CD4-positive, CD25-positive, alpha-beta regulatory T cell (primary cell): ENCODE data around the gene GPATCH2. TPM values are rescaled to one million over a fixed set of nuclear protein-coding genes. Genes with fewer than 3 reads are reported as not detected.

Source experiments
- ATAC-seq, 2 donors: fragments of 150-1000 bp; cut with Tn5 transposase; one replicate each; pipeline ENCODE4 v1.10.0; 2021; ENCODE audit warnings: low read depth in 2 of 2, moderate number of reproducible peaks in 2 of 2, moderate library complexity in 1 of 2
- DNase-seq, 3 donors: peaks; one replicate each; pipeline versions ENCODE4 v3.0.0 to v3.0.0-alpha.2; 2012 to 2022; ENCODE audit warnings: mixed read lengths in 1 of 3
- H3K27ac ChIP-seq: one replicate; pipeline ENCODE4 v1.7.0; 2013; ENCODE audit warnings: mild to moderate bottlenecking, low read length; ENCODE audit not compliant: insufficient read depth, poor library complexity, severe bottlenecking
- H3K27me3 ChIP-seq: one replicate; pipeline ENCODE4 v1.7.0; 2013; ENCODE audit warnings: low read length; ENCODE audit not compliant: control insufficient read depth, insufficient read depth
- H3K36me3 ChIP-seq: one replicate; pipeline ENCODE4 v1.7.0; 2013; ENCODE audit warnings: mild to moderate bottlenecking, low read length, moderate library complexity; ENCODE audit not compliant: control insufficient read depth, insufficient read depth
- H3K4me1 ChIP-seq: 2 replicates; pipeline ENCODE4 v1.7.0; 2013; ENCODE audit warnings: mild to moderate bottlenecking, low read length; ENCODE audit not compliant: insufficient read depth, control insufficient read depth, poor library complexity, severe bottlenecking
- H3K4me3 ChIP-seq: one replicate; pipeline ENCODE4 v1.7.0; 2013; ENCODE audit warnings: low read depth, mild to moderate bottlenecking, low read length, moderate library complexity
- H3K9me3 ChIP-seq, 2 experiments: 1 replicate in 1 of 2; 2 replicates in 1 of 2; pipeline ENCODE4 v1.7.0; 2013; ENCODE audit warnings: low read length in 2 of 2, mild to moderate bottlenecking in 1 of 2, moderate library complexity in 1 of 2; ENCODE audit not compliant: control insufficient read depth in 2 of 2
- H3K27ac Mint-ChIP-seq, 3 donors: one replicate each; pipeline ENCODE4 v1.8.0; 2020 to 2022; ENCODE audit warnings: mild to moderate bottlenecking in 3 of 3, mixed read lengths in 3 of 3, moderate library complexity in 2 of 3
- H3K27me3 Mint-ChIP-seq: one replicate; pipeline ENCODE4 v1.8.0; 2022; ENCODE audit warnings: mild to moderate bottlenecking, mixed read lengths
- H3K36me3 Mint-ChIP-seq: one replicate; pipeline ENCODE4 v1.8.0; 2020; ENCODE audit warnings: mixed read lengths
- H3K4me1 Mint-ChIP-seq, 4 donors: one replicate each; pipeline ENCODE4 v1.8.0; 2020 to 2022; ENCODE audit warnings: mixed read lengths in 4 of 4, mild to moderate bottlenecking in 1 of 4
- H3K4me3 Mint-ChIP-seq, 4 donors: one replicate each; pipeline ENCODE4 v1.8.0; 2020 to 2022; ENCODE audit warnings: mild to moderate bottlenecking in 4 of 4, mixed read lengths in 4 of 4, moderate library complexity in 3 of 4
- H3K9me3 Mint-ChIP-seq, 7 donors: one replicate each; pipeline ENCODE4 v1.8.0; 2020 to 2022; ENCODE audit warnings: mixed read lengths in 7 of 7, mild to moderate bottlenecking in 3 of 7, moderate library complexity in 2 of 7
- polyA plus RNA-seq, 4 donors: library from polyadenylated mRNA; unstranded; fragments of 300-500 nt; fragmentation: Illumina TruSeq; gene quantifications; one replicate each; pipeline ENCODE4 v1.2.3, GENCODE V29; 2021
- total RNA-seq: library from RNA; stranded (reverse); gene quantifications from one replicate; pipeline ENCODE4 v1.2.3, GENCODE V29; 2022

Gene GPATCH2
- total and polyA plus RNA-seq, 5 donors from 2014 or later = 3.4 to 17.0 (median 4.4) TPM

DNA sequence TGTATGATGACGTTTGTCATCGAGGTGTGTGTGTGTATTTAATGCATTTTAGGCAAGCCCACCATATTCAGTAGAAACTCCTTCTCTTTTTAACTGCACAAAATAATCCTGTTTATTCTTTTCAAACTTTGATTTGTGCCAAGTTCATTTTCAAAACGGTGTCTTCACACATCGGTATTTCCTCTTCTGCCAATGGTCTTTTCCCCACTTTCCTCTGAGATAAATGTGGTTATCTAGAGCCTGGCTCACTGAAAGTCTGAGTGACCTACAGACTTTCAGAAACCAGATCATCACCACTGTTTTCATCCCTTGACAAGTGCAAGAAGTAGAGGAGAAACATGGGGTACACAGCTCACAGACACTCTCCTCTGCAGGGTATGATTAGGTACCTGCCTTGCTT, 69.4 kb downstream of the GPATCH2 start:
- Mint-ChIP-seq H3K4me1 (peaks cover 0 to 3% (median 1%) of the 10 kb centered on the region in 4 donors), H3K4me3 (no peak overlapping the region), H3K9me3 (peaks cover 0 to 5% (median 0%) of the 10 kb centered on the region in 7 donors), H3K27me3 (no peaks in the 10 kb centered on the region), H3K27ac (no peak overlapping the region), H3K36me3 (peaks cover 14% of the 10 kb centered on the region)
- H3K27me3 ChIP-seq = no peaks in the 10 kb centered on the region
- no peaks in the 10 kb centered on the region for H3K4me1 ChIP-seq
- H3K9me3 ChIP-seq = no peaks in the 10 kb centered on the region
- no peak overlapping the region for H3K27ac ChIP-seq
- H3K4me3 ChIP-seq = no peak overlapping the region
- ATAC-seq (no peak), DNase-seq (no peak)
- no peaks in the 10 kb centered on the region for H3K36me3 ChIP-seq

DNA sequence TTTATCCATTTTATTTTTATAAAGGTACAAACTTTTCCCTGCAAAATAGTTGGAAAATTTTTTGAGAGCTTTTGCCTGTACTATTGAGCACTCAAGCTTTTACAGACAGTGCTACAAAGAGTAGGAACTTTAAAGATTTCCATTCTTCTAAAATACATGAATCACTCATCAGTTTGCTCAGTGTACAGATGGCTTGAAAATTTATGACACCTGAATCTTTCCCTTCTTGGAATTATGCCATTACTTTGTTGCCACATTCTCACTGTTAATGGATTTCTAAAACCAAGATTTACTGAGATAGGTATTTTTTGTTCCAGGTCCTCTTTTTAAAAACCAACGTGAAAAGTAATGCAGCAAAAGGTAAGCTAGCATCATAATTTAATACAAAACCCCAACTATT, 76.0 kb downstream of the GPATCH2 start:
- no peaks in the 10 kb centered on the region for H3K27me3 Mint-ChIP-seq
- no peak overlapping the region for H3K27ac ChIP-seq
- no peak overlapping the region for H3K4me3 ChIP-seq
- H3K27ac Mint-ChIP-seq = no peak overlapping the region
- peaks cover 0 to 5% (median 0%) of the 10 kb centered on the region in 7 donors for H3K9me3 Mint-ChIP-seq
- H3K4me1 Mint-ChIP-seq = peaks cover 0 to 6% (median 3%) of the 10 kb centered on the region in 4 donors
- no peak overlapping the region for H3K4me3 Mint-ChIP-seq
- ATAC-seq = no peak
- H3K36me3 ChIP-seq = no peaks in the 10 kb centered on the region
- H3K4me1 ChIP-seq = no peaks in the 10 kb centered on the region
- peaks cover 15% of the 10 kb centered on the region for H3K36me3 Mint-ChIP-seq
- DNase-seq = no peak
- no peaks in the 10 kb centered on the region for H3K9me3 ChIP-seq
- H3K27me3 ChIP-seq = no peaks in the 10 kb centered on the region

DNA sequence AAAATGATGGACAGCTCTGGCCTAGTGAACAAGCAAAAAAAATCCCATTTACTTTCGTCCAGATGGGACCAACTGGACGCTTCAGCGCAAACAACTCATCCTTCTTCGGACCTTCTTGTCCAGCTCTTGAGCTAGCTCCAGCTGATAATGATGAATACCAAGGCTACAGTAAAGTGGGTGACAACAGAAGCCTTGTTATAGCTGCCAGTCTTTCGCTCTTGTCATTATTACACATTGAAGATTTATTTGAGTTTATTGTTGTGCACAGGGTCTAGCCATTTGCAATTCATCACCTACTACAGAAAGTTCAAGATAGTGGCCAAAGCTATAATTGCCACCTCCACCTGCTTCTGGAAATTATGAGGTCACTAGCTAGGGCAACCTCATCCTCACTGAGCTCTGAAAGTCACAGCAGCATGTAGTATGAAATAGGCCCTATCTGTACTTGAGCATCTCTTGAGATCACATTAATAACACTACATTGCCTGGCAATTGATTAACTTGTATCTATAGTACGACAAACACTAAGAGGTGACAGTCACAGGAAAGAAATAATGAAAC, 76.9 kb downstream of the GPATCH2 start:
- peaks cover 0 to 6% (median 1%) of the 10 kb centered on the region in 4 donors for H3K4me1 Mint-ChIP-seq
- ATAC-seq (no peak), DNase-seq (no peak)
- no peaks in the 10 kb centered on the region for H3K36me3 ChIP-seq
- H3K9me3 Mint-ChIP-seq = peaks cover 0 to 6% (median under 1%) of the 10 kb centered on the region in 7 donors
- no peaks in the 10 kb centered on the region for H3K27me3 ChIP-seq
- H3K36me3 Mint-ChIP-seq = peaks cover 18% of the 10 kb centered on the region
- H3K27ac ChIP-seq = no peak overlapping the region
- no peaks in the 10 kb centered on the region for H3K9me3 ChIP-seq
- H3K4me1 ChIP-seq = no peaks in the 10 kb centered on the region
- H3K27me3 Mint-ChIP-seq = no peaks in the 10 kb centered on the region
- H3K4me3 ChIP-seq = no peak overlapping the region
- H3K4me3 Mint-ChIP-seq = no peak overlapping the region
- H3K27ac Mint-ChIP-seq = no peak overlapping the region

DNA sequence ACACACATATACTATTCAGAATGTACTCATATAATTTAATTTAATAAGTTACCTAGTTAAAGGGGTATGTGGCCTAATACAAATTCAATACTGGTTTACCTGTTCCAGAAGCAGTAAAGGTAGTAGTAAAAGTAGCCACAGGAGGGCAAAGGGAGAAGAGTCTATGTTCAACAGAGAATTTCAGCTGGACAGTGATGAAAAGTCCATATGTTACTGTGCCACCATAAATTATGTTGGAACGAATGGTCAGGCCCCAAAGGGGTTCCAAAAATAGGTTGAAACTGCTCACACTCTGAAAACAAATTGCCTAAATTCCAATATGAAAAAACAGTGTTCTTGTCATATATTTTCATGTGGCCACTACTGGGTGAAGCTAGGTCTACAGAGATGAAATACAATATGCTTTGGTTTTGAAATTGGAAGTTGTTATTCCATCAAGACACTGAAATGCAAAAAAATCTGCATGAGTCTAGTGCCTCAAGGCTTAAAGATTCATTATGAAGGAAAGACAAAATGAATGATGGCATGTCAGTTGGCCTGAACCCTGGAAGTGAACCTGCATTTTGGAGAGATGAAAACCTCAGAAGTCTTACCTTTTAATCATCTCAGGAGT, 78.4 kb downstream of the GPATCH2 start:
- H3K4me3 Mint-ChIP-seq = no peak overlapping the region
- peaks cover 24% of the 10 kb centered on the region for H3K36me3 Mint-ChIP-seq
- no peaks in the 10 kb centered on the region for H3K27me3 Mint-ChIP-seq

GRCh38 chr1:217542837-217543236, 88.1 kb downstream of the GPATCH2 start:
- no peaks in the 10 kb centered on the region for H3K36me3 ChIP-seq

More for the DNA sequence above, 78.4 kb downstream of the GPATCH2 start:
- no peaks in the 10 kb centered on the region for H3K9me3 ChIP-seq
- H3K9me3 Mint-ChIP-seq = peaks cover 0 to 12% (median 6%) of the 10 kb centered on the region in 7 donors
- no peaks in the 10 kb centered on the region for H3K4me1 ChIP-seq
- H3K4me3 ChIP-seq = no peak overlapping the region
- H3K27me3 ChIP-seq = no peaks in the 10 kb centered on the region
- ATAC-seq (no peak), DNase-seq (no peak)
- no peak overlapping the region for H3K27ac Mint-ChIP-seq
- H3K4me1 Mint-ChIP-seq = peaks cover 0 to 6% (median 1%) of the 10 kb centered on the region in 4 donors
- H3K27ac ChIP-seq = no peak overlapping the region
- no peaks in the 10 kb centered on the region for H3K36me3 ChIP-seq

DNA sequence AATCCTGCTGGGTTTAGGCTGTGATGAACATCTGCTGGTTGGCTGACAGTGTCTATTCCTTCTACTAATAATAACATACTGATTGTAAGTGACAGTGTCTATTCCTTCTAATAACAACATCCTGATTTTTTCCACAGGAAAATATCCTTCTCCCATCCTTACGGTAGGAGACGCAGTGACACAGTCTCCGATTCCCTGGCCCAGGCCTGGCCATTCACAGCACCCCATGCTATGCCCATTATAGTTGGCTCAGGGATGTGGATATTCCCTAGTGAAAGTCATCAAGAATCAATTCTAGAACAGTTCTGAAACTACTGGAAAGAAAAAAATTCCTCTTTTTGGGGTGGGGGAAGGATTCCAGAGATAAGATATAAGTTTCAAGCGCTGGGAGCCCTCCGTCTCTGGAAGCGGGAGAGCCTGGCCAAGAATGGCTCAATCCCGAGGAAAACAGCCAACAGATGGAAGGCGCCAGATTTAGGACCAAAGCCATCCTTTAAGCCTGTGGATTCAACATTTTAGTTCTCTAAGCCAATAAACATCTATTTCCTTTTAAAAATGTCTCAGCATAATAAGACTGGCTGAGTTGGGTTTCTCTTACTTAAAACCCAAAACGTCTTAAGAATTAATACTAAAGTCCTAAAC, 88.6 kb downstream of the GPATCH2 start:
- H3K9me3 ChIP-seq = no peaks in the 10 kb centered on the region
- Mint-ChIP-seq H3K36me3 (peaks cover 2% of the 10 kb centered on the region), H3K4me1 (peaks cover 0 to 10% (median 5%) of the 10 kb centered on the region in 4 donors), H3K27me3 (no peaks in the 10 kb centered on the region), H3K4me3 (no peak overlapping the region), H3K9me3 (peaks cover 0 to 5% (median under 1%) of the 10 kb centered on the region in 7 donors), H3K27ac (no peak overlapping the region)
- DNase-seq (no peak), ATAC-seq (no peak)
- H3K4me3 ChIP-seq = no peak overlapping the region
- no peaks in the 10 kb centered on the region for H3K36me3 ChIP-seq
- H3K4me1 ChIP-seq = no peaks in the 10 kb centered on the region
- H3K27ac ChIP-seq = no peak overlapping the region
- H3K27me3 ChIP-seq = no peaks in the 10 kb centered on the region

More at GRCh38 chr1:217542837-217543236, 88.1 kb downstream of the GPATCH2 start:
- Histone ChIP-seq H3K27me3 (no peaks in the 10 kb centered on the region), H3K4me3 (no peak overlapping the region), H3K9me3 (no peaks in the 10 kb centered on the region), H3K27ac (no peak overlapping the region), H3K4me1 (no peaks in the 10 kb centered on the region)
- Mint-ChIP-seq H3K36me3 (peaks cover 7% of the 10 kb centered on the region), H3K4me1 (peaks cover 0 to 10% (median 5%) of the 10 kb centered on the region in 4 donors), H3K4me3 (no peak overlapping the region), H3K9me3 (peaks cover 0 to 9% (median 2%) of the 10 kb centered on the region in 7 donors), H3K27me3 (no peaks in the 10 kb centered on the region), H3K27ac (no peak overlapping the region)
- DNase-seq = no peak
- no peak for ATAC-seq

DNA sequence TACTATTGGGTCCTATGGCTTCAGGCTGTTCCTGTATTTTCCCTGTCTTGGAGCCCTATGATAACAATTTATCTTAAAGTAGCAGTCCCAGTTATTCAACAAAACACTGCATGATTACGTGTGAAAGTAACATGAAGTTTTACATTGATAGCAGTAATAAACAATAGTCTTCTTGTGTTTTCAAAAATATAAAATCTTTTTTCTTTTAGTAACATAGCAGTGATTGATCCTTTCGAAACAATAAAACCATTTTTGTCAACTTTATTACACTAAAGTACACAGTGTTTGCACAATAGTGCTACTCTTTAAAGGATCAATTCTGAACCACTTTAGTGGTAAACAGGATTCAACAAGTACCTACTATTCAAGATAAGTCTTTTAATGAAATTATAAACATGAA, 90.6 kb downstream of the GPATCH2 start:
- no peak overlapping the region for H3K4me3 ChIP-seq
- no peak overlapping the region for H3K27ac ChIP-seq
- no peak for ATAC-seq
- H3K4me1 Mint-ChIP-seq = peaks cover 0 to 7% (median 5%) of the 10 kb centered on the region in 4 donors
- H3K4me1 ChIP-seq = no peaks in the 10 kb centered on the region
- no peaks in the 10 kb centered on the region for H3K27me3 Mint-ChIP-seq
- DNase-seq = no peak
- no peaks in the 10 kb centered on the region for H3K27me3 ChIP-seq
- peaks cover 0 to 1% (median 0%) of the 10 kb centered on the region in 7 donors for H3K9me3 Mint-ChIP-seq
- no peaks in the 10 kb centered on the region for H3K36me3 Mint-ChIP-seq
- no peak overlapping the region for H3K4me3 Mint-ChIP-seq
- no peak overlapping the region for H3K27ac Mint-ChIP-seq
- no peaks in the 10 kb centered on the region for H3K9me3 ChIP-seq
- H3K36me3 ChIP-seq = no peaks in the 10 kb centered on the region
